GM19372 (cell line): ENCODE data around the gene EGR1.
A peak's percentile ranks its signal among the peaks of the same experiment; 100 is the strongest.
"Not testable (repeated sequence)": the region's sequence is repeated elsewhere in the genome, so short reads cannot be mapped to it uniquely, and the experiment has no call there.

ENCODE experiments used
- ATAC-seq: cut with Tn5 transposase; IDR thresholded peaks from one replicate; pipeline ENCODE4 v1.9.1; 2021; ENCODE audit warnings: mild to moderate bottlenecking, low read depth, moderate library complexity; ENCODE audit not compliant: unreplicated experiment

Gene EGR1

DNA sequence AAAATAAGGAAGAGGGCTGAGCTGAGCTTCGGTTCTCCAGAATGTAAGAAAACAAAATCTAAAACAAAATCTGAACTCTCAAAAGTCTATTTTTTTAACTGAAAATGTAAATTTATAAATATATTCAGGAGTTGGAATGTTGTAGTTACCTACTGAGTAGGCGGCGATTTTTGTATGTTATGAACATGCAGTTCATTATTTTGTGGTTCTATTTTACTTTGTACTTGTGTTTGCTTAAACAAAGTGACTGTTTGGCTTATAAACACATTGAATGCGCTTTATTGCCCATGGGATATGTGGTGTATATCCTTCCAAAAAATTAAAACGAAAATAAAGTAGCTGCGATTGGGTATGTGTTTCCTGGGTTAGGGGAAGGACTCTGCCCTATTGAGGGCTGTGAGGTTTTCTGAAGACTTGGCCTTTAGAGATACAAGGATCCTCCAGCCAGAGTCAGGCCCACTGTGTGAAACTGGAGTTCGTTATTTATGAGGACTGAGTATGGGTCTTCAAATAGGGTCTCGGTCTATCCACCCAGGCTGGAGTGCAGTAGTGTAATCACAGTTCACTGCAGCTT is 3.8 kb downstream of the EGR1 start:
- ATAC-seq, result no peak

DNA sequence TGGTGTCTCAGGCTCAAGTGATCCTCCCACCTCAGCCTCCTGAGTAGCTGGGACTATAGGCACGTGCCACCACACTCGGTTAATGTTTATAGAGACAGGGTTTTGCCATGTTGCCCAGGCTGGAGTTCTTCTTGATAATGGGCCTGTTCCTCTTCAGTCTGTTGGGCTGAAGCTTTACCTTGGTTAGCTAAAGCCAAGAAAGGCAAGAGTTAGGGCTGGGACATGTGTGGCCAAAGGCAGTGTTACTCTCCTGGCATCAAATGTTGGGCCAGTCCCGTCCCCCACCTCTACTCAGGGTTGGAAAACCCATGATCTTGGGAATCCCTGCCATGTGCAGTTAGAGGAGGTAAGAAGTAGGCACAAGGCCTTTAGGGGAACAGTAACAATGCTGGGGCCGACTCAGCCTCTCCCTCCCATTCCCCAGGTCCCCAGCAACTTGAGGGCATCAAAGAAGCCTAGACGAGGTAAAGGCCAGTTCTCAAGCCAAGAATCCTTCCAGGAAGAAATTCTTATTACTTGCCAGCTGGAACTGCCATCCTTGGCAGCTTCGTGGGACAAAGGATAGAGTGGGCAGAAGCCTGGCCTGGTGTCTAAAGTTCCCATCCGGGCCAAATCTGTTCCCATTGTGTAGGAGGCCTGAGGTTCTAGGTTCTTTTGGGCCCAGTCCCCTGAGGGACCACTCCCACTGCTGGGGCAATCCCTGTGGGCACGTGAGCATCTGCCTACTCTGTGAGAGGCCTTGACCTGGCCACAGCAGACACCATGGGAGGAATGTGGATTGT is 4.5 kb downstream of the EGR1 start:
- ATAC-seq, result no peak

- ATAC-seq, result no peak
Observed at GRCh38 chr5:138470322-138471051, 5.2 kb downstream of the EGR1 start.

- no peak for ATAC-seq
Observed at GRCh38 chr5:138471052-138471361, 5.7 kb downstream of the EGR1 start.

GRCh38 chr5:138472353-138472752 is 7.1 kb downstream of the EGR1 start:
- no peak for ATAC-seq

DNA sequence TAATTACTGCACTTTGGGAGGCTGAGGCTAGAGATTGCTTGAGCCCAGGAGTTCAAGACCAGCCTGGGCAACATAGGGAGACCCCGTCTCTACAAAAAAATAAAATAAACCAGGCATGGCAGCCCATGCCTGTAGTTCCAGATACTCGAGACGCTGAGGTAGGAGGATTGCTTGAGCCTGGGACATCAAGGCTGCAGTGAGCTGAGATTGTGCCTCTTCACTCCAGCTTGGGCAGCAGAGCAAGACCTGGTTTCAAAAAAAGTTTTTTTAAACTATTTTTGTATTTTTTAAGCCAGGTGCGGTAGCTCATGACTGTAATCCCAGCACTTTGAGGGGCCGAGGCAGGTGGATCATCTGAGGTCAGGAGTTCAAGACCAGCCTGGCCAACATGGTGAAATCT is 7.9 kb downstream of the EGR1 start:
- not testable (repeated sequence) for ATAC-seq

DNA sequence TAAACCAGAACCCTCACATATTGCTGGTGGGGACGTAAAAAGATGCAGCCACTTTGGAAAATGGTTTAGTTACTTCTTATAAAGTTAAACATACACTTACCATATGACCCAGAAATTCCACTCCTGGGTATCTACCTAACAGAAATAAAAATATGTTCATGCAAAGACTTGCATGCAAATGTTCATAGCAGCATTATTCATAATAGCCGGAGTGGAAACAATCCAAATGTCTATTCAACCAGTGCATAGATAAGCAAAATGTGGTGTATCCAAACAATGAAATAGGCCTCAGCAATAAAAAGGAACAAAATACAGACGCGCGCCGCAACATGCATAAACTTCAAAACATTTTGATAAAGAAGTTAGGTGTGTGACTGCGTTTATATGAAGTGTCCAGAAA is 11.6 kb downstream of the EGR1 start:
- ATAC-seq, result no peak

- no peak for ATAC-seq
Observed at GRCh38 chr5:138482638-138483037, 17.4 kb downstream of the EGR1 start.

- no peak for ATAC-seq
Observed at GRCh38 chr5:138488481-138488945, 23.2 kb downstream of the EGR1 start.

DNA sequence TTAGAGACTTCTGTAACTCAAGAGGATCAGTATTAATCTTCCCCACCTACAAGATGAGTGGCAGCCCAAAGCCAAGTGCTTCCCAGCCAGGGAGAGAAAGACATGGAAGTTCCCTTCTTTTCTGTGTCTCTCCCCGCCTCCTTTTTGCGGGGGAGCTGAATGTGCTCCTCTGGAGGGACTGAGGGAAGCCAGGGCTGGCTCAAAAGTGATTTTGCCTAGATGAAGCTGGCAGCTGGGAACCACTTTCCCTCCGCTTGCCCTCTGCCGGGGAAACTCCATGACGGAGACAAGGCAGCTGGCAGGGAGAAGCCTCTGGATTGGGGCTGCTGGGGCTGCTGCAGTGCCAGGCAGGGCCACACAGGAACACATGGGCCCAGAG is 24.4 kb downstream of the EGR1 start:
- no peak for ATAC-seq

- ATAC-seq, result no peak
Observed at GRCh38 chr5:138490648-138491283, 25.5 kb downstream of the EGR1 start.

- no peak for ATAC-seq
Observed at GRCh38 chr5:138491284-138491648, 26.0 kb downstream of the EGR1 start.

GRCh38 chr5:138491669-138492559 is 26.6 kb downstream of the EGR1 start:
- ATAC-seq, result peak; percentile 99

GRCh38 chr5:138492560-138493045 is 27.3 kb downstream of the EGR1 start:
- ATAC-seq, result no peak

DNA sequence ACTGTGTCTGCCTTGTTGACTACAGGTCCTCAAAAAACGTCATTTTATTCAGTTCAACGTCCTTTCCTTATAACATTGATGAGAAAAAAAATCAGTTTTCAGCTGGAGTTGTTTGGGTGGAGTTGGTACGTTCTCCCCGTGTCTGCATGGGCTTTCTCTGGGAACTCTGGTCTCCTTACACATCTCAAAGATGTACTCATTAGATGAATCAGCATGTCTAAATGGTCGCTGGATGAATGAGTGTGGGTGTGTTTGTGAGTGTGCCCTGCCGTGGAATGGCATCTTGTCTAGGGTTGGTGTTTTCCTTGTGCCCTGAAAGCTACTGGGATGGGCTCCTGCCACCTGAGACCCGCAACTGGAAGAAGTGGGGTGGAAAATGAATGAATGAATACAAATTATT is 30.1 kb downstream of the EGR1 start:
- no peak for ATAC-seq

GRCh38 chr5:138498376-138498775 is 33.1 kb downstream of the EGR1 start:
- ATAC-seq, result no peak

GRCh38 chr5:138502121-138502520 is 36.8 kb downstream of the EGR1 start:
- ATAC-seq, result no peak

DNA sequence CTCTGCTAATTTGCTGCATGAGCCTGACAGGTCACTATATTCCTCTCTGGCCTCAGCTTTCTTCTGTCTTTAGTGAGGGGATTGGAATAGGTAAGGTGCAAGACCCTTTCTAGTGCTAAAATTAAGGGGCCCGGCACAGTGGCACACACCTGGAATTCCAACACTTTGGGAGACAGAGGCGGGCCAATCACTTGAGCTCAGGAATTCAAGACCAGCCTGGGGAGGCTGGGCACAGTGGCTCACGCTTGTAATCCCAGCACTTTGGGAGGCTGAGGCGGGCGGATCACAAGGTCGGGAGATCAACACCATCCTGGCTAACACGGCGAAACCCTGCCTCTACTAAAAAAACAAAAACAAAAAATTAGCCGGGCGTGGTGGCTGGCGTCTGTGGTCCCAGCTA is 37.2 kb downstream of the EGR1 start:
- ATAC-seq, result no peak

DNA sequence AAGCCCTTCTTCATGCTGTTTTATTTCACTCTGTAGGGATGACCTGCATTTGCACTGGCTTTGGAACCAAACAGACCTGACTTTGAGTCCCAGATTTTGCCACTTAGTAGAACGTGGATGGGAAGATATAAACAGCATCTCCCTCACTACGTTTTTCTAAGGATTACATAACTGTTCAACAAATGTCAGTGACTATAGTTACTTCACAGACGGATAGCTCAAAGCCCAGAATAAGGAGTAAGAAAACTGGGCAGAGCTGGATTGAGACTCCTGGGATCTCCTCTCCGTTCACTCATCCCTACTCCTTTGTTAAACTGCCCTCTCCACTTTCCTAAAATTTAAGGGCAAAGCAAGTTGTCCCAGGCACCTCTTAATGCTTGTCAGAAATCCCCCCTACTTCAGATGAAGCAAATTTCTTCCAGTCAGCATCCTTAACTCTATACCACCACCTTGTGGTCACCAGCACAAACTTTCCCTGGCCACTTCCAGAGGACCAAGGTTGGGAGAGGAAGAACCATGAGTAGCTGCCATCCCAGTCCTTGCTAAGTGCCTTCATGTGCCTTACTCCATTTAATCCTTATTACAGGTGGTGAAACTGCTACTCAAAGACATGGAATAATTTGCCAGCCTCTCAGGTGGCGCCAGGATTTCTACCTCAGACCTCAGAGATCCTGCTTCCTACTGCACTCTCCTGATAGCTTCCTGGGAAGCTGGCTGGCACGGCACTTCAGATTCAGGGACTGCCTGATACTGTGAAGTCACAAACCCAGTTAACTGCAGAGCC is 38.4 kb downstream of the EGR1 start:
- ATAC-seq, result no peak
